Measurements from ENCODE around the gene CHST8.

The CHST8 gene

GRCh38 chr19:33763633-33764371 lies 142.0 kb downstream of the CHST8 start:
- no peak for FAIRE-seq
- DNase-seq (ENCODE audit: low spot score): no peak

- no peak for FAIRE-seq
- no peak for DNase-seq (ENCODE audit: low spot score)
Observed at GRCh38 chr19:33766623-33767022, 144.9 kb downstream of the CHST8 start.

DNA sequence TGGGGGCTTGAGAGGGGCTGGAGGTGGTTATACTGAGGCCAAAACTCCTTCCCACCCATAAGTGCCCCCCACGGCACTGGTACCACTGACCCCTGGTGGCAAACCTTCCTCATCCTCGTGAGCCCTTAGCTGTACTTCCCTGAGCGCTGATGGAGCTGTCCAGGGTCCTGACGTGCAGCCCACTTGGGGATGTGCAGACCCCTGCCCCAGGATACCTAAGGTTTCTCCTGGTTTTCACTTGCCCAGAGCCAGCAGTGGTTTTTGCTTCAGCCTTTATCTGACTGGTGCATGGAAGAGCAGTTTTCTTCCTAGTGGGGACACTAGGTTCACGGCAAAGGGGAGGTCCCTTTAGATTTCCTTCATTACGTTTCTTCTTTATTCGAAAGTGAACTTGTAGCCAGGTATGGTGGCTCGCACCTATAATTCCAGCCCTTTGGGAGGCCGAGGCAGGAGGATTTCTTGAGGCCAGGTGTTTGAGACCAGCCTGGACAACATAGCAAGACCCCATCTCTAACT lies 146.2 kb downstream of the CHST8 start:
- FAIRE-seq (no peak), DNase-seq (ENCODE audit: low spot score) (no peak)

DNA sequence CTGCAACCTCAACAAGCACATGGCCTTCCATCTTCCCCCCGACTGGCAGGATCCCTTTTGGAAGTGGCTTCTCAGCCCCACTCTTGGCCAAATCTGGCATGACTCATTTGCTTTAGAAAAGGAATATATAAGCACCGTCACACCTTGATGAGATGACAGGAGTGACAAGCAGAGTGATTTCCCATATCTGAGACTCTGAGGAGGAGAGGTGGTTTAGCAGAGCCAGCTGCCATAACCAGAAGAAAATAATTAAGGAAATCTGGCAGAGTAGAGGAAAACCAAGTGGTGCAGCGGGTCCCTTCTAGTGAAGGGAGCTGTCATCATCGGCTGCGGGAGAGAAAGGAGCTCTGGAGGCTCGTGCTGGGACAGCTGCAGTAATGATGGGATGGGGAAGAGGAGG lies 147.5 kb downstream of the CHST8 start:
- no peak for FAIRE-seq
- DNase-seq (ENCODE audit: low spot score): no peak

DNA sequence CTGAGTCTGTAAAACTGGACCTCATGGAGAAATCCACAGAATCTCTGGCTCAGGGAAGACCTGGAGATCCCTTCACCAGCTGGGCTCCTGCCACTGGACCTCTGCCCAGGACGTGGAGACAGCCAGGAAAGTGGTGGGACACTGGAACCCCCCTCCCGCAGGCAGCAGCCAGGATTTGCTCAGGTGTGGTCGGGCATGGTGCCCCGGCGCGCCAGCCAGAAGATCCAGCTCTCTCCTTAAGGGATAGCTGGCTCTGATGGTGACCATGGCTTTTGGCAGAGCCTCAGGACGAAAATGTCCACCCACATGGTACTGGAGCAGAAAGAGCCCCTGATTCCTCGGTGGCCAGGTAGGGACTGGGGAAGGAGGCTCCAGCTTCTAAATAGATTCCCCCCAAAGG lies 148.4 kb downstream of the CHST8 start:
- DNase-seq (ENCODE audit: low spot score) (no peak), FAIRE-seq (no peak)

DNA sequence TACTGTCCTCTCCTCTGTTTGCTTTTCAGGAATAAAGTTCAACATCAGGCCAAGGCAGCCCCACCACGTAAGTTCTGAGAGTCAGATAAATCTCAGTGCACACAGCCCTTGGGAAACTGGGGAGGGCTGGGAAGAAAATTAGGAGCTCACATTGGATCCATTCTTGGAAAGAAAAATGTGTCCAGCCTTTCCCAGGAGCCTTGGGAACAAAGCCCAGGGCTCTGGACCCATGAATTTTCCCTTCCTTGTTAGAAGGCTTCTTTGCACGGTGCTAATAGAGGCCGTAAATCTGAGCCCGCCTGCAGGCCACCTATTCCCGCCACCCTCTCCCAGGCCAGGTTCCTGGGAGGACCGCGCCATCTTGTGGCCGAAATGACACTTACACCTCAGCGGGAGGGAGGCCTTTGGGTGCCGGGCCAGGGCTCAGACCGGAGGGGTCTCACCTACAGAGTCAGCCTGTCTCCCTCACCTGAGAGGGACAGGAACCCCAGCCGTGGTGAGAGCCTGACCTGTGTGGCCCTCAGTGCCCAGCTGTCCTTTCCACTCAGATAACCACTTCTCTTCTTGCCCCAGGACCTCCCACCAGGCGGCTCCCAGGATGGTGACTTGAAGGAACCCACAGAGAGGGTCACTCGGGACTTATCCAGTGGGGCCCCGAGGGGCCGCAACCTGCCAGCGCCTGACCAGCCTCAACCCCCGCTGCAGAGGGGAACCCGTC lies 149.8 kb downstream of the CHST8 start:
- FAIRE-seq: no peak
- no peak for DNase-seq (ENCODE audit: low spot score)

GRCh38 chr19:33772102-33772857 lies 150.5 kb downstream of the CHST8 start:
- DNase-seq (ENCODE audit: low spot score): no peak
- no peak for FAIRE-seq

GRCh38 chr19:33772858-33773180 lies 151.1 kb downstream of the CHST8 start:
- FAIRE-seq: no peak

GRCh38 chr19:33773704-33774624 lies 152.2 kb downstream of the CHST8 start:
- DNase-seq (ENCODE audit: low spot score): no peak
- FAIRE-seq: no peak

More at GRCh38 chr19:33772858-33773180, 151.1 kb downstream of the CHST8 start:
- no peak for DNase-seq (ENCODE audit: low spot score)

DNA sequence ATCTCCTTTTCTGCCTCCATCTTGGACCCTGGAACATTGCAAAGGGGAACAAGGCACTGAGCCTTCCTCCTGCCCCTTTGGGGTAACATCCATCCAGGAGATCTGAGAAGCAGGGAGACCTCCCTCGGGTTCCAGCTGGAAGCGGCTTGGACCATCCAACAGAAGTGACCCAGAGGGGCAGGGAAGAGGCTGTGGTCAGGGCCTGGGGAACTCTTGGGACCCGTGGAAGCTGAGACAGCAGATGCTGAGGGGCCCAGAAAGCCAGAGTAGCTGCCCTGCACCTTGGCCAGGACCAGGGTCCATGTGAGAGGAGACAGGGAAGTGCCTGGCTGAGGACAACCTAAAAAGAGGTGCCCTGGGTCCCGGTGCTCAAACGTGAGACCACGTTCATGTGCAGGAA lies 153.0 kb downstream of the CHST8 start:
- FAIRE-seq (no peak), DNase-seq (ENCODE audit: low spot score) (no peak)

DNA sequence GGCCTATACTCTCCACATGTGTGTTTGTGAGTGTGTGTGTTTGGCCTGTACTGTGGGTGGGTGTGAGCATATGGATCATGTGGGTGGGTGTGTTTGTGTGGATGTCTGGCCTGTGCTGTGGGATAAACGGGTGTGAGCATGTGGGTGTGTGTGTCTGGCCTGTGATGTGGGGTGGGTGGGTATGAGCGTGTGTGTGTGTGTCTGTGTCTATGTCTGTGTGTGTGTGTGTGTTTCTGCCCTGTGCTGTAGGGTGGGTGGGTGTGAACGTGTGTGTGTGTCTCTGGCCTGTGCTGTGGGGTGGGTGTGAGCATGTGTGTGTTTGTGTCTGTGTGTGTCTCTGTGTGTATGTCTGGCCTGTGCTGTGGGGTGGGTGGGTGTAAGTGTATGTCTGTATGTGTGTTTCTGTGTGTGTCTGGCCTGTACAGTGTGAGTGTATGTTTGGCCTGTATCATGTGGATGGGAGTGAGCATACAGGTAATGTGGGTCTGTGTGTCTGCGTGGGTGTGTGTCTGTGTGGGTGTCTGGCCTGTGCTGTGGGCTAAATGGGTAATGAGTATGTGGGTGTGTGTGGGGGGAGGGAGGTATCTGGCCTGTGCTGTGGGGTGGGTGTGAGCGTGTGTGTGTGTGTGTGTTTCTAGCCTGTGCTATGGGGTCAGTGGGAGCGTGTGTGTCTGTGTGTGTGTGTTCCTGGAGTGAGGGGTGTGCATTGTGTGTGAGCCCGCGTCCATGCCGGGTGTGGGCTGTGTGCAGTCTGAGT lies 154.2 kb downstream of the CHST8 start:
- no peak for DNase-seq (ENCODE audit: low spot score)
- no peak for FAIRE-seq

- DNase-seq (ENCODE audit: low spot score) (no peak), FAIRE-seq (no peak)
Observed at GRCh38 chr19:33777351-33777750, 155.6 kb downstream of the CHST8 start.

DNA sequence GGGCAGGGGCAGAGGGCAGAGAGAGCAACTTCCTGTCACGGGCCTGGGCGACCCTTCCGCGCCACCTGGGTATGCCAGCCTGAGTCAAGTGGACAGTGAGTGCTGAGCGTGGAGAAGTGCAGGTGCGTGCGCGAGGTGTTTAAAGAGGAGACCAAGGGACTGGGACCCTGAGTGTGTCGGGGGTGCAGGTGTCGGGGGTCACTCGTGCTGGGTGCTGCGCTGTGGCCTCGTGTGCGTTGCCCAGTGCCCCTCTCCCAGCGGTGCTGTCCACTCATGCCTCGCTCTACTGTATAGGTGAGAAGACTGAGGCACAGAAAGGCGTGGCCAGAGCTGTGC lies 156.0 kb downstream of the CHST8 start:
- DNase-seq (ENCODE audit: low spot score): no peak
- FAIRE-seq: no peak

DNA sequence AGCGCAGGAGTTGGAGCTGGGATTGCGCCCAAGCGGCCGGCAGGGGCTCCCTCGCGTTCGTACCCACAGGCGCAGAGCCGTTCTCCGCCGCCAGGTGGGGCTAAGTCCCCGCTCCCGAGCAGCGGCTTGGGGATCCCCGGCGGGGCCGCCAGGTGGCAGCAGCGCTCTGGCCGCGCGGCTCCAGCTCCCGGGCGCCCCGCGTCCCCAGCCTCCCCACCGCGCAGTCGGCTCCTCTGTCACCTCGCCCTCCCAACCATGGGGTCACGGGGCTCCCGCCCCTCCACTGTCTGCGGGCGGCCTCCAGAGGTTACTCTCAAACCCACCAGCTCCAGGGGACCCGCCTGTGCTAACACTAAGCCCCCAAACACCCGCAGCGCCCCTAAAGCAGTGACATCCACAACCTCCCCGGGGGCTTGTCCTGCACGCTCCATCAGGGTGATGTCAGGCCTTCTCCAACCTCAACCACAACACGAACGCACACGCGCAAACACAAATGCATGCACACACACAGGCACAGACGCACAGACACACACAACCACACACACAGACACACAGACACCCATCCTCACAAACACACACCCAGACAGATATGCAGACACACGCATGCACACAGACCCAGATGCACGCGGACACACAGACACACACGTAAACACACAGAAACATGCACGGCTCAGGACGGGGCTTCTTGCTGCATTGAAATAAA lies 156.5 kb downstream of the CHST8 start:
- FAIRE-seq: no peak
- peak; percentile 36 for DNase-seq (ENCODE audit: low spot score)

DNA sequence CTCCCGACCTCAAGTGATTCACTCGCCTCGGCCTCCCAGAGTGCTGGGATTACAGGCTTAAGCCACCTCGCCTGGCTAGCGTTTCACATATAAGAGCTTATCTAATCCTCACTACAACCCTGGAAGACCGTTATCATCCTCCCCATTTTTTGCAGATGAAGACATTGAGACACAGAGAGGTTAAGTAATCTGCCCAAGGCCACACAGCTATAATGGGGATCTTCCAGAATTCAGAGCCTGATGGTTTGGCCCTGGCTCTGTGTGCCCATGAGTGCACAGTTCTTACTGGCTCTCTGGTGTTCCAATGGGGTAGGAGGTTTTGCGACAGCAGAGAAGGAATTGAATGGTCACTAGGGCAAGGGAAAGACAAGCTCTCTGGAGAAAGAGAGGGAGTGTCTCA lies 158.1 kb downstream of the CHST8 start:
- DNase-seq (ENCODE audit: low spot score) (no peak), FAIRE-seq (no peak)

- no peak for FAIRE-seq
- no peak for DNase-seq (ENCODE audit: low spot score)
Observed at GRCh38 chr19:33780251-33780650, 158.5 kb downstream of the CHST8 start.

- FAIRE-seq: no peak
- no peak for DNase-seq (ENCODE audit: low spot score)
Observed at GRCh38 chr19:33780746-33781145, 159.0 kb downstream of the CHST8 start.

- FAIRE-seq: no peak
- no peak for DNase-seq (ENCODE audit: low spot score)
Observed at GRCh38 chr19:33781415-33781935, 159.7 kb downstream of the CHST8 start.

DNA sequence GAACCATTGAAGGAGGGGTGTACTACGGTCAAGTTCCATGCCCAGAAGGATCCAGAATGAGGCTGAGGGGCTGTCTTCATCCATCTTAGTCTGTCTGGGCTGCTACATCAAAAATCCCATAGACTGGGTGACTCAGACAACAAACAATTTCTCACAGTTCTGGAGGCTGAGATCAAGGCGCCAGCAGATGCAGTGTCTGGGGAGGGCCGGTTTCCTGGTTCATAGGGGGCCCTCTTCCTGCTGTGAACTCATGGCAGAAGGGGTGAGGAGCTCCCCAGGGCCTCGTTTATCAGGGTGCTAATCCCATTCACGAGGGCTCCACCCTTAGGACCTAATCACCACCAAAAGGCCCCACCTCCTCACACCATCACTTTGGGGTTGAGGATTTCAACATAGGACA lies 160.2 kb downstream of the CHST8 start:
- FAIRE-seq (no peak), DNase-seq (ENCODE audit: low spot score) (no peak)

DNA sequence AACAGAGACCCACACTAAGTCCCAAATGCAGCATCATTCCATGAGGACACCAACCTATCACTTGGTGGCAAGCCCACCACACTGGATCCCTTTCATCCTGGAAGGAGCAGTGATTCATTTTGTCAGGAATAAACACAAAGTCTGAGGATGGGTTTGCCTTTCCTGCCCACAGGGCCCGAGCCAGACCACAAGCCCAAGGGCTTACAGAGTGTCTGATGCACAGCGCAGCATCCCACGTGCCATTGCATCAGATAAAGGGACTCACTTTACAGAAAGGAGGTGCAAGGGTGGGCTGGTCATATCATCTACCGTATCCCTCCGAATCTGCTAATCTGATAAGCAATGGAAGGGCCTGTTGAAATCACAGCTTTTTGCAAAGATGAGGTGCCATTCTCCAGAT lies 162.7 kb downstream of the CHST8 start:
- DNase-seq (ENCODE audit: low spot score) (no peak), FAIRE-seq (no peak)

All from RCC 7860 (cell line).